Stimulated activated CD8-positive, alpha-beta memory T cell treated with anti-CD3 and anti-CD28 coated beads, Interleukin-12 subunit alpha, Interleukin-12 subunit beta, amount 100 ng/mL, for 24 hours (primary cell): ENCODE data around the gene CD244.
"Not testable (repeated sequence)": the region's sequence is repeated elsewhere in the genome, so short reads cannot be mapped to it uniquely, and the experiment has no call there.

ENCODE experiments used
- DNase-seq: peaks from one replicate; pipeline ENCODE4 v3.0.0-alpha.2; 2020; ENCODE audit errors: extremely low read depth

Gene CD244

GRCh38 chr1:160879056-160879455 lies 16.4 kb upstream of the CD244 start:
- no peak for DNase-seq

GRCh38 chr1:160877221-160877620 lies 14.5 kb upstream of the CD244 start:
- DNase-seq = no peak

GRCh38 chr1:160876311-160876710 lies 13.6 kb upstream of the CD244 start:
- DNase-seq = no peak

- not testable (repeated sequence) for DNase-seq
These were observed 12.9 kb upstream of the CD244 start for GRCh38 chr1:160875591-160875990.

GRCh38 chr1:160874935-160875334 lies 12.2 kb upstream of the CD244 start:
- DNase-seq = no peak

GRCh38 chr1:160868141-160868540 lies 5.5 kb upstream of the CD244 start:
- no peak for DNase-seq

GRCh38 chr1:160867651-160868050 lies 5.0 kb upstream of the CD244 start:
- not testable (repeated sequence) for DNase-seq

GRCh38 chr1:160866695-160867260 lies 4.1 kb upstream of the CD244 start:
- DNase-seq = no peak

GRCh38 chr1:160866001-160866694 lies 3.5 kb upstream of the CD244 start:
- DNase-seq = no peak

GRCh38 chr1:160865337-160865736 lies 2.6 kb upstream of the CD244 start:
- no peak for DNase-seq

- DNase-seq = no peak
These were observed 1.5 kb upstream of the CD244 start for GRCh38 chr1:160864173-160864572.

GRCh38 chr1:160863774-160864131 lies 1.1 kb upstream of the CD244 start:
- DNase-seq = no peak

- DNase-seq = no peak
These were observed 530 bp upstream of the CD244 start for GRCh38 chr1:160863061-160863773.

GRCh38 chr1:160860840-160861505 lies 1.7 kb downstream of the CD244 start:
- DNase-seq = no peak

GRCh38 chr1:160859166-160859565 lies 3.5 kb downstream of the CD244 start:
- no peak for DNase-seq

GRCh38 chr1:160858507-160858906 lies 4.2 kb downstream of the CD244 start:
- no peak for DNase-seq

GRCh38 chr1:160858097-160858496 lies 4.6 kb downstream of the CD244 start:
- no peak for DNase-seq

GRCh38 chr1:160855181-160855981 lies 7.3 kb downstream of the CD244 start:
- DNase-seq = no peak

- no peak for DNase-seq
These were observed 8.9 kb downstream of the CD244 start for GRCh38 chr1:160853754-160854153.

GRCh38 chr1:160853014-160853413 lies 9.7 kb downstream of the CD244 start:
- DNase-seq = no peak

- DNase-seq = no peak
These were observed 11.7 kb downstream of the CD244 start for GRCh38 chr1:160850993-160851392.

GRCh38 chr1:160850541-160850940 lies 12.1 kb downstream of the CD244 start:
- no peak for DNase-seq
